ENCODE measurements around the gene KCNMA1.

KCNMA1 gene

GRCh38 chr10:77472146-77472545 lies 165.5 kb downstream of the KCNMA1 start:
- no peak for TF ChIP-seq CTCF (conservative IDR thresholded peaks at IDR 0.05; ENCODE audit: low read depth, low read length)

GRCh38 chr10:77471069-77471536 lies 166.5 kb downstream of the KCNMA1 start:
- no peak for DNase-seq (ENCODE audit: low read depth)
- no peak for TF ChIP-seq CTCF (conservative IDR thresholded peaks at IDR 0.05; ENCODE audit: low read depth, low read length)
- H3K4me3 ChIP-seq (ENCODE audit: low read length), result no peak overlapping the region

More at GRCh38 chr10:77472146-77472545, 165.5 kb downstream of the KCNMA1 start:
- DNase-seq (ENCODE audit: low read depth), result no peak
- no peak overlapping the region for H3K4me3 ChIP-seq (ENCODE audit: low read length)

GRCh38 chr10:77467422-77467963 lies 170.1 kb downstream of the KCNMA1 start:
- no peak overlapping the region for H3K4me3 ChIP-seq (ENCODE audit: low read length)
- DNase-seq (ENCODE audit: low read depth), result no peak
- no peak for TF ChIP-seq CTCF (conservative IDR thresholded peaks at IDR 0.05; ENCODE audit: low read depth, low read length)

GRCh38 chr10:77463967-77464745 lies 173.5 kb downstream of the KCNMA1 start:
- TF ChIP-seq CTCF (conservative IDR thresholded peaks at IDR 0.05; ENCODE audit: low read depth, low read length), result no peak
- DNase-seq (ENCODE audit: low read depth), result no peak

GRCh38 chr10:77463499-77463898 lies 174.1 kb downstream of the KCNMA1 start:
- DNase-seq (ENCODE audit: low read depth), result no peak

More at GRCh38 chr10:77463967-77464745, 173.5 kb downstream of the KCNMA1 start:
- H3K4me3 ChIP-seq (ENCODE audit: low read length), result no peak overlapping the region

GRCh38 chr10:77461636-77462296 lies 175.8 kb downstream of the KCNMA1 start:
- no peak for DNase-seq (ENCODE audit: low read depth)
- TF ChIP-seq CTCF (conservative IDR thresholded peaks at IDR 0.05; ENCODE audit: low read depth, low read length), result no peak
- no peak overlapping the region for H3K4me3 ChIP-seq (ENCODE audit: low read length)

More at GRCh38 chr10:77463499-77463898, 174.1 kb downstream of the KCNMA1 start:
- TF ChIP-seq CTCF (conservative IDR thresholded peaks at IDR 0.05; ENCODE audit: low read depth, low read length), result no peak
- H3K4me3 ChIP-seq (ENCODE audit: low read length), result no peak overlapping the region

All from retinal pigment epithelial cell (primary cell).